GM19351 (cell line): ENCODE data around the gene QRICH2.
"Not testable (repeated sequence)": the region's sequence is repeated elsewhere in the genome, so short reads cannot be mapped to it uniquely, and the experiment has no call there.

ENCODE experiments used
- ATAC-seq: cut with Tn5 transposase; IDR thresholded peaks from one replicate; pipeline ENCODE4 v1.9.1; 2021; ENCODE audit warnings: mild to moderate bottlenecking, moderate library complexity; ENCODE audit not compliant: unreplicated experiment

QRICH2 gene

GRCh38 chr17:76333673-76334505 is 25.8 kb upstream of the QRICH2 start:
- no peak for ATAC-seq

- ATAC-seq, result no peak
These were observed 23.0 kb upstream of the QRICH2 start for GRCh38 chr17:76331083-76331482.

- no peak for ATAC-seq
These were observed 21.6 kb upstream of the QRICH2 start for GRCh38 chr17:76329664-76330063.

- ATAC-seq, result no peak
These were observed 19.6 kb upstream of the QRICH2 start for GRCh38 chr17:76327696-76328095.

- no peak for ATAC-seq
These were observed 18.2 kb upstream of the QRICH2 start for GRCh38 chr17:76326306-76326705.

GRCh38 chr17:76318586-76318985 is 10.5 kb upstream of the QRICH2 start:
- ATAC-seq, result no peak

GRCh38 chr17:76317535-76317934 is 9.5 kb upstream of the QRICH2 start:
- ATAC-seq, result no peak

- no peak for ATAC-seq
These were observed 6.5 kb upstream of the QRICH2 start for GRCh38 chr17:76314392-76315227.

GRCh38 chr17:76312735-76313134 is 4.7 kb upstream of the QRICH2 start:
- no peak for ATAC-seq

GRCh38 chr17:76309461-76309860 is 1.4 kb upstream of the QRICH2 start:
- ATAC-seq, result no peak

GRCh38 chr17:76307299-76307965 is 644 bp downstream of the QRICH2 start:
- ATAC-seq, result no peak

- not testable (repeated sequence) for ATAC-seq
These were observed 3.0 kb downstream of the QRICH2 start for GRCh38 chr17:76305135-76305454.

GRCh38 chr17:76304226-76305134 is 3.6 kb downstream of the QRICH2 start:
- no peak for ATAC-seq

- ATAC-seq, result no peak
These were observed 10.6 kb downstream of the QRICH2 start for GRCh38 chr17:76297436-76297835.

GRCh38 chr17:76296889-76297288 is 11.2 kb downstream of the QRICH2 start:
- ATAC-seq, result no peak

- no peak for ATAC-seq
These were observed 11.9 kb downstream of the QRICH2 start for GRCh38 chr17:76296186-76296585.

GRCh38 chr17:76293106-76293505 is 15.0 kb downstream of the QRICH2 start:
- ATAC-seq, result no peak

GRCh38 chr17:76292567-76292966 is 15.5 kb downstream of the QRICH2 start:
- no peak for ATAC-seq

GRCh38 chr17:76281573-76282371 is 26.3 kb downstream of the QRICH2 start:
- no peak for ATAC-seq

GRCh38 chr17:76280650-76281049 is 27.4 kb downstream of the QRICH2 start:
- ATAC-seq, result no peak
